IMR-90 (cell line): Measurements from ENCODE around the gene GRIPAP1. TPM values are rescaled to one million over a fixed set of nuclear protein-coding genes. Genes with fewer than 3 reads are reported as not detected.

Source experiments
- ATAC-seq: fragments of 200-7000 bp; cut with Tn5 transposase; 2 replicates; pipeline ENCODE4 v1.9.1; 2020; ENCODE audit warnings: low read depth, mild to moderate bottlenecking, moderate library complexity
- BruUV-seq: library from RNA; stranded (reverse); fragments of 400-500 nt; replicated peaks from 2 replicates; lab custom pipeline; 2021; lab: Mats Ljungman, UMichigan
- CTCF ChIA-PET: fragments of 300-600 bp; formaldehyde crosslinking; extraction: SDS; loops from one replicate; lab custom pipeline; 2021; ENCODE audit warnings: antibody characterized with exemption; lab: Yijun Ruan, JAX
- POLR2A ChIA-PET: fragments of 300-600 bp; sonication (Branson Sonifier 250); formaldehyde crosslinking; loops from one replicate; lab custom pipeline; 2022; ENCODE audit warnings: antibody characterized with exemption; ENCODE audit not compliant: unreplicated experiment; lab: Charles Lee
- DNase-seq: peaks from one replicate; pipeline ENCODE4 v3.0.0; 2013
- H2AFZ ChIP-seq: replicated peaks from 2 replicates; pipeline ENCODE3; 2013; ENCODE audit warnings: low read length, mild to moderate bottlenecking; ENCODE audit not compliant: poor library complexity
- H2AK5ac ChIP-seq: 2 replicates; pipeline ENCODE4 v1.6.1; 2013; ENCODE audit warnings: low read depth, low read length, inconsistent platforms
- H2AK9ac ChIP-seq: replicated peaks from 2 replicates; pipeline ENCODE3; 2013; ENCODE audit warnings: mild to moderate bottlenecking, low read depth, low read length, moderate library complexity; ENCODE audit not compliant: poor library complexity
- H2BK120ac ChIP-seq: 2 replicates; pipeline ENCODE4 v1.6.1; 2013; ENCODE audit warnings: low read depth, low read length, inconsistent platforms
- H2BK15ac ChIP-seq: 3 replicates; pipeline ENCODE4 v1.6.1; 2013; ENCODE audit warnings: low read depth, low read length, inconsistent platforms
- H2BK20ac ChIP-seq: 2 replicates; pipeline ENCODE4 v1.6.1; 2013; ENCODE audit warnings: low read depth, mild to moderate bottlenecking, inconsistent platforms, low read length, moderate library complexity
- H2BK5ac ChIP-seq: 2 replicates; pipeline ENCODE4 v1.6.1; 2013; ENCODE audit warnings: mild to moderate bottlenecking, low read depth, low read length, inconsistent platforms; ENCODE audit not compliant: poor library complexity, severe bottlenecking
- H3K14ac ChIP-seq: replicated peaks from 2 replicates; pipeline ENCODE4 v1.6.1; 2013; ENCODE audit warnings: low read depth, low read length, inconsistent platforms
- H3K18ac ChIP-seq: 2 replicates; pipeline ENCODE4 v1.6.1; 2013; ENCODE audit warnings: low read depth, low read length, control low read depth
- H3K23ac ChIP-seq: 2 replicates; pipeline ENCODE4 v1.6.1; 2013; ENCODE audit warnings: low read depth, low read length, inconsistent platforms
- H3K27ac ChIP-seq: 2 replicates; pipeline ENCODE4 v1.5.1; 2013; ENCODE audit warnings: mild to moderate bottlenecking, control low read depth, low read length; ENCODE audit not compliant: insufficient read depth
- H3K27me3 ChIP-seq: 2 replicates; pipeline ENCODE4 v1.6.1; 2013; ENCODE audit warnings: low read length; ENCODE audit not compliant: control insufficient read depth, insufficient read depth
- H3K36me3 ChIP-seq: 2 replicates; pipeline ENCODE4 v1.6.1; 2013; ENCODE audit warnings: low read length, mixed read lengths; ENCODE audit not compliant: control insufficient read depth, insufficient read depth
- H3K4ac ChIP-seq: 2 replicates; pipeline ENCODE4 v1.6.1; 2013; ENCODE audit warnings: low read depth, low read length, inconsistent platforms
- H3K4me1 ChIP-seq: 2 replicates; pipeline ENCODE4 v1.6.1; 2013; ENCODE audit warnings: low read length, mixed read lengths; ENCODE audit not compliant: control insufficient read depth, insufficient read depth
- H3K4me2 ChIP-seq: 2 replicates; pipeline ENCODE4 v1.6.1; 2013; ENCODE audit warnings: low read depth, mild to moderate bottlenecking, control low read depth, low read length, moderate library complexity
- H3K4me3 ChIP-seq: 2 replicates; pipeline ENCODE4 v1.5.1; 2013; ENCODE audit warnings: low read depth, mild to moderate bottlenecking, control low read depth, low read length, moderate library complexity; ENCODE audit not compliant: insufficient read depth
- H3K56ac ChIP-seq: 2 replicates; pipeline ENCODE4 v1.6.1; 2013; ENCODE audit warnings: low read length, inconsistent platforms; ENCODE audit not compliant: insufficient read depth; ENCODE audit errors: extremely low read depth
- H3K79me1 ChIP-seq, 2 experiments: 2 replicates each; pipeline ENCODE4 v1.6.1; 2013; ENCODE audit warnings: low read length in 2 of 2, inconsistent platforms in 1 of 2, low read depth in 1 of 2
- H3K9ac ChIP-seq: 2 replicates; pipeline ENCODE4 v1.6.1; 2013; ENCODE audit warnings: low read depth, low read length, control low read depth
- H3K9me1 ChIP-seq: 2 replicates; pipeline ENCODE4 v1.6.1; 2013; ENCODE audit warnings: low read length, inconsistent platforms; ENCODE audit not compliant: insufficient read depth
- H3K9me3 ChIP-seq: 2 replicates; pipeline ENCODE4 v1.6.1; 2013; ENCODE audit warnings: low read length; ENCODE audit not compliant: control insufficient read depth, insufficient read depth
- H4K20me1 ChIP-seq: 2 replicates; pipeline ENCODE4 v1.6.1; 2013; ENCODE audit warnings: low read length, inconsistent platforms; ENCODE audit not compliant: insufficient read depth
- H4K5ac ChIP-seq: 2 replicates; pipeline ENCODE4 v1.6.1; 2013; ENCODE audit warnings: mild to moderate bottlenecking, low read depth, low read length, control low read depth
- H4K8ac ChIP-seq, 2 experiments: 2 replicates each; pipeline ENCODE4 v1.6.1; 2013; ENCODE audit warnings: low read depth in 2 of 2, low read length in 2 of 2, control low read depth in 1 of 2, inconsistent platforms in 1 of 2
- H4K91ac ChIP-seq: 2 replicates; pipeline ENCODE4 v1.6.1; 2013; ENCODE audit warnings: low read depth, low read length, inconsistent platforms; ENCODE audit not compliant: insufficient read depth
- FOS ChIP-seq: fragments of 150-350 bp; IDR thresholded peaks from 2 replicates; pipeline ENCODE4 v1.6.1; 2016; ENCODE audit warnings: low read depth, low read length
- MAFK ChIP-seq: IDR thresholded peaks from 2 replicates; pipeline ENCODE4 v1.6.1; 2012; ENCODE audit warnings: low read depth, low read length, improper control_type of control experiment
- NFE2L2 ChIP-seq: fragments of 150-350 bp; IDR thresholded peaks from 2 replicates; pipeline ENCODE4 v1.6.1; 2016; ENCODE audit warnings: low read depth, mild to moderate bottlenecking, low read length
- POLR2A ChIP-seq: IDR thresholded peaks from 2 replicates; pipeline ENCODE4 v1.6.1; 2012; ENCODE audit warnings: mild to moderate bottlenecking, low read depth, low read length
- RCOR1 ChIP-seq: IDR thresholded peaks from 2 replicates; pipeline ENCODE4 v1.6.1; 2012; ENCODE audit warnings: mild to moderate bottlenecking, low read length, improper control_type of control experiment; ENCODE audit not compliant: insufficient replicate concordance
- RFX5 ChIP-seq: IDR thresholded peaks from 2 replicates; pipeline ENCODE4 v1.8.0; 2012; ENCODE audit warnings: low read depth, mild to moderate bottlenecking, low read length, moderate library complexity
- WGBS, 2 experiments: methylation state at CpG; one replicate each; pipeline versions ENCODE4 v1.1.5 to v1.1.7; 2013; ENCODE audit warnings: missing lambda C conversion rate in 2 of 2; ENCODE audit not compliant: insufficient read length in 1 of 2; ENCODE audit errors: extremely low coverage in 2 of 2; 5-methylcytosine and 5-hydroxymethylcytosine counted together
- dilution Hi-C: fragments of 300-500 bp; cut with HindIII; formaldehyde crosslinking; loops from one replicate; pipeline ENCODE4 v1.14.3; 2018; ENCODE audit warnings: low sequenced_read_pairs; ENCODE audit not compliant: unreplicated experiment
- in situ Hi-C: fragments of 300-500 bp; cut with MboI; formaldehyde crosslinking; loops from 3 replicates; pipeline ENCODE4 v1.14.3; 2019; ENCODE audit warnings: low sequenced_read_pairs, inconsistent platforms, mixed read lengths
- intact Hi-C: fragments of 100-400 bp; cut with micrococcal nuclease; formaldehyde crosslinking; loops from 2 replicates; pipeline ENCODE4 v1.10.0; 2022
- polyA plus RNA-seq, 3 experiments: library from polyadenylated mRNA; depleted of rRNA; stranded (reverse); fragments of >200 nt; gene quantifications; 2 replicates each; pipeline ENCODE4 v1.2.3, GENCODE V29; 2012; ENCODE audit warnings: low replicate concordance in 1 of 3
- total RNA-seq: library from RNA; depleted of rRNA; stranded (reverse); fragments of >200 nt; gene quantifications from 2 replicates; pipeline ENCODE4 v1.2.3, GENCODE V29; 2012
- TF ChIP-seq, protein P1 (sequence below): fragments of 150-350 bp; IDR thresholded peaks from 2 replicates; pipeline ENCODE4 v1.6.1; 2016; ENCODE audit warnings: low read depth, mild to moderate bottlenecking, low read length, moderate library complexity, borderline replicate concordance

Gene GRIPAP1
- total and polyA plus RNA-seq, 2 of the 4 experiments (the other 2 are of a cell fraction) = 17.9 to 25.0 TPM

DNA sequence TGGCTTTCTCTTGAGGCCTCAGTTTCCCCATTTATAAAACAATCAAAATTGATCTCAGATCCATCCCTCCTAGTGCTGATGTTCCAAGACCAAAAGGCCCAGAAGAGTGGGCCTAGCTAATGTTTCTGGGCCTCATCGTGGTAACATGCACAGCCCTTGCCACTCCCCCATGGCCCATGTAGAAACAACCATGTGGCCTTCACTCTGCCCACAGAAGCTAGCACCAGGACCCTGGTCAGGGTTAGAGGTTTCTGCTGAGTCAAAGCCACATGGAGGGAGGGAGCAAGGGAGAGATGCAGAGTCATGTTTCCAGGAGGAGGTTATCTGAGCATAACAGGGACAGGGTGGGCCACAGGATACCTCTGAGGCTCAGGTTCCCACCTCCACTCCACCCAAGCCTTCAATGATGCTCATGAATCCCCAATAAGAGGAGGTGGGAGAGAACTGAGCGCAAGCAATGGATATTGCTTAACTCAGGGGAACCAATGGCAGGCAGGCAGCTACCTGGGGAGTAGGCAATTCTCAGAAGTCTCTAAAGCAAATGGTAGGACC, 61.6 kb downstream of the GRIPAP1 start:
- H3K4me2 ChIP-seq = no peak overlapping the region
- H3K9ac ChIP-seq = no peak overlapping the region
- H3K18ac ChIP-seq = no peak overlapping the region
- peaks cover 25% of the 10 kb centered on the region for H3K36me3 ChIP-seq
- dilution Hi-C loops = no loop called here
- no CpG with 5 or more reads among the region's 2 CpGs for WGBS, 2 experiments
- in situ Hi-C loops = no loop called here
- H2AFZ ChIP-seq = no peak overlapping the region
- ATAC-seq (no peak), DNase-seq (no peak)
- no peak overlapping the region for H4K91ac ChIP-seq
- no peak overlapping the region for H3K27ac ChIP-seq
- H4K5ac ChIP-seq = no peak overlapping the region
- H3K23ac ChIP-seq = no peak overlapping the region
- H3K4me1 ChIP-seq = no peaks in the 10 kb centered on the region; the same call in 1 of the 2 replicates
- H3K9me1 ChIP-seq = peaks cover 4% of the 10 kb centered on the region; the same call in 1 of the 2 replicates
- TF ChIP-seq POLR2A (no peak), RCOR1 (no peak), MAFK (no peak), NFE2L2 (no peak), RFX5 (no peak), FOS (no peak)
- TF ChIP-seq, protein P1, sequence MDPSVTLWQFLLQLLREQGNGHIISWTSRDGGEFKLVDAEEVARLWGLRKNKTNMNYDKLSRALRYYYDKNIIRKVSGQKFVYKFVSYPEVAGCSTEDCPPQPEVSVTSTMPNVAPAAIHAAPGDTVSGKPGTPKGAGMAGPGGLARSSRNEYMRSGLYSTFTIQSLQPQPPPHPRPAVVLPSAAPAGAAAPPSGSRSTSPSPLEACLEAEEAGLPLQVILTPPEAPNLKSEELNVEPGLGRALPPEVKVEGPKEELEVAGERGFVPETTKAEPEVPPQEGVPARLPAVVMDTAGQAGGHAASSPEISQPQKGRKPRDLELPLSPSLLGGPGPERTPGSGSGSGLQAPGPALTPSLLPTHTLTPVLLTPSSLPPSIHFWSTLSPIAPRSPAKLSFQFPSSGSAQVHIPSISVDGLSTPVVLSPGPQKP = no peak
- H2BK20ac ChIP-seq = no peak overlapping the region
- no peaks in the 10 kb centered on the region for H3K27me3 ChIP-seq
- no peak overlapping the region for H2BK15ac ChIP-seq
- CTCF ChIA-PET = no interaction called here
- H3K4me3 ChIP-seq = no peak overlapping the region
- no peak overlapping the region for H2AK9ac ChIP-seq
- no peak overlapping the region for H2AK5ac ChIP-seq
- no peak overlapping the region for H2BK120ac ChIP-seq
- H3K14ac ChIP-seq = no peak overlapping the region; the same call in 1 of the 2 replicates
- H2BK5ac ChIP-seq = no peak overlapping the region
- no TSS peak for BruUV-seq
- intact Hi-C loops = loop anchor here (10.0 kb wide), 1 partner anchor 296 kb away; no protein-coding TSS in a partner anchor
- H3K79me1 ChIP-seq = peaks cover 0 to 47% of the 10 kb centered on the region in 2 experiments; a peak in 3 of 4 replicates
- H4K8ac ChIP-seq = no peak overlapping the region
- H3K9me3 ChIP-seq = no peaks in the 10 kb centered on the region
- peaks cover 53% of the 10 kb centered on the region for H4K20me1 ChIP-seq
- H3K4ac ChIP-seq = no peak overlapping the region
- no peak overlapping the region for H3K56ac ChIP-seq
- POLR2A ChIA-PET = no interaction called here
